ENCODE data around the gene ENTPD5. TPM values are rescaled to one million over a fixed set of nuclear protein-coding genes. Genes with fewer than 3 reads are reported as not detected.
"Not testable (repeated sequence)": the region's sequence is repeated elsewhere in the genome, so short reads cannot be mapped to it uniquely, and the experiment has no call there.

Gene ENTPD5
- total RNA-seq, 3 donors from 2014 or later: 10.2 to 52.1 (median 25.0) TPM

GRCh38 chr14:73996731-73997107 lies 22.4 kb downstream of the ENTPD5 start:
- no peaks in the 10 kb centered on the region for H3K4me1 ChIP-seq
- H3K36me3 ChIP-seq: no peaks in the 10 kb centered on the region
- TF ChIP-seq POLR2AphosphoS5 (IDR thresholded peaks at IDR 0.05) (no peak), POLR2A (IDR thresholded peaks at IDR 0.05) (no peak), CTCF (IDR thresholded peaks at IDR 0.05) (no peak)
- intact Hi-C loops (cut with DNase I; ENCODE audit: low total_unique reads): no loop called here
- H3K4me3 ChIP-seq: no peak overlapping the region
- H3K9me3 ChIP-seq: no peaks in the 10 kb centered on the region
- no peaks in the 10 kb centered on the region for H3K27me3 ChIP-seq
- H3K27ac ChIP-seq: no peak overlapping the region
- DNase-seq (ENCODE audit: low spot score in 2 of 2): no peak

- Histone ChIP-seq H3K4me1 (no peaks in the 10 kb centered on the region), H3K27me3 (no peaks in the 10 kb centered on the region), H3K9me3 (no peaks in the 10 kb centered on the region), H3K27ac (no peak overlapping the region), H3K36me3 (no peaks in the 10 kb centered on the region), H3K4me3 (no peak overlapping the region)
- intact Hi-C loops (cut with DNase I; ENCODE audit: low total_unique reads): no loop called here
- TF ChIP-seq POLR2AphosphoS5 (IDR thresholded peaks at IDR 0.05) (no peak), CTCF (IDR thresholded peaks at IDR 0.05) (no peak), POLR2A (IDR thresholded peaks at IDR 0.05) (no peak)
- no peak for DNase-seq (ENCODE audit: low spot score in 2 of 2)
These were observed 23.1 kb downstream of the ENTPD5 start for GRCh38 chr14:73995977-73996378.

GRCh38 chr14:73994926-73995325 lies 24.2 kb downstream of the ENTPD5 start:
- intact Hi-C loops (cut with DNase I; ENCODE audit: low total_unique reads); H3K27ac ChIP-seq; DNase-seq (ENCODE audit: low spot score in 2 of 2): not testable (repeated sequence)

GRCh38 chr14:73991092-73991491 lies 28.0 kb downstream of the ENTPD5 start:
- no peaks in the 10 kb centered on the region for H3K27me3 ChIP-seq

More at GRCh38 chr14:73994926-73995325, 24.2 kb downstream of the ENTPD5 start:
- not testable (repeated sequence) for H3K4me3 ChIP-seq, H3K9me3 ChIP-seq, H3K36me3 ChIP-seq, H3K4me1 ChIP-seq, H3K27me3 ChIP-seq

GRCh38 chr14:73988656-73989055 lies 30.4 kb downstream of the ENTPD5 start:
- H3K27me3 ChIP-seq; H3K4me3 ChIP-seq; H3K4me1 ChIP-seq; H3K27ac ChIP-seq; DNase-seq (ENCODE audit: low spot score in 2 of 2); H3K36me3 ChIP-seq; H3K9me3 ChIP-seq; intact Hi-C loops (cut with DNase I; ENCODE audit: low total_unique reads): not testable (repeated sequence)

More at GRCh38 chr14:73991092-73991491, 28.0 kb downstream of the ENTPD5 start:
- TF ChIP-seq POLR2AphosphoS5 (IDR thresholded peaks at IDR 0.05) (no peak), CTCF (IDR thresholded peaks at IDR 0.05) (no peak), POLR2A (IDR thresholded peaks at IDR 0.05) (no peak)
- no peaks in the 10 kb centered on the region for H3K36me3 ChIP-seq
- DNase-seq (ENCODE audit: low spot score in 2 of 2): no peak
- no peak overlapping the region for H3K27ac ChIP-seq
- no peaks in the 10 kb centered on the region for H3K9me3 ChIP-seq
- no peak overlapping the region for H3K4me3 ChIP-seq
- intact Hi-C loops (cut with DNase I; ENCODE audit: low total_unique reads): no loop called here
- no peaks in the 10 kb centered on the region for H3K4me1 ChIP-seq

- H3K4me1 ChIP-seq: no peaks in the 10 kb centered on the region
- no peak for DNase-seq (ENCODE audit: low spot score in 2 of 2)
- H3K4me3 ChIP-seq: no peak overlapping the region
- no peaks in the 10 kb centered on the region for H3K9me3 ChIP-seq
- H3K36me3 ChIP-seq: no peaks in the 10 kb centered on the region
- intact Hi-C loops (cut with DNase I; ENCODE audit: low total_unique reads): no loop called here
- TF ChIP-seq POLR2A (IDR thresholded peaks at IDR 0.05) (no peak), CTCF (IDR thresholded peaks at IDR 0.05) (no peak), POLR2AphosphoS5 (IDR thresholded peaks at IDR 0.05) (no peak)
- H3K27ac ChIP-seq: no peak overlapping the region
- H3K27me3 ChIP-seq: no peaks in the 10 kb centered on the region
These were observed 31.0 kb downstream of the ENTPD5 start for GRCh38 chr14:73988065-73988464.
